Endothelial cell of umbilical vein (primary cell): Measurements from ENCODE around the gene EN2. TPM values are rescaled to one million over a fixed set of nuclear protein-coding genes. Genes with fewer than 3 reads are reported as not detected.

Source experiments
- BruUV-seq: library from RNA; stranded (reverse); fragments of 400-500 nt; replicated peaks from 2 replicates; lab custom pipeline; 2021; lab: Mats Ljungman, UMichigan
- CTCF ChIA-PET: fragments of 300-600, 350-600 bp; sonication (Branson Sonifier 250); formaldehyde crosslinking; loops from one replicate; lab custom pipeline; 2021; ENCODE audit warnings: antibody characterized with exemption, inconsistent platforms; lab: Charles Lee
- POLR2A ChIA-PET: fragments of 300-600, 350-600 bp; sonication (Branson Sonifier 250); formaldehyde crosslinking; loops from one replicate; lab custom pipeline; 2021; ENCODE audit warnings: antibody characterized with exemption, inconsistent platforms; lab: Charles Lee
- DNase-seq: peaks from one replicate; pipeline ENCODE4 v3.0.0-alpha.2; 2011; ENCODE audit warnings: low read depth, low spot score
- FAIRE-seq: peaks from 2 replicates; lab custom pipeline; 2011; peaks lifted over from hg19 to GRCh38; lab: Jason Lieb, UNC
- H2AFZ ChIP-seq: 2 replicates; pipeline ENCODE4 v1.6.0; 2012; ENCODE audit warnings: low read depth, low read length, control low read depth, inconsistent platforms
- H3K27ac ChIP-seq: 2 replicates; pipeline ENCODE4 v1.5.1; 2011; ENCODE audit warnings: low read depth, mild to moderate bottlenecking, control low read depth, low read length, moderate library complexity; ENCODE audit not compliant: insufficient read depth
- H3K27me3 ChIP-seq, 2 experiments: 2 replicates each; pipeline versions ENCODE4 v1.6.0 to v1.6.1; 2011; ENCODE audit warnings: low read length in 2 of 2, mixed read lengths in 1 of 2; ENCODE audit not compliant: control insufficient read depth in 2 of 2, insufficient read depth in 2 of 2
- H3K36me3 ChIP-seq, 2 experiments: 2 replicates in 1 of 2; 3 replicates in 1 of 2; pipeline ENCODE4 v1.5.1; 2011; ENCODE audit warnings: low read length in 2 of 2, mild to moderate bottlenecking in 1 of 2, moderate library complexity in 1 of 2; ENCODE audit not compliant: control insufficient read depth in 2 of 2, insufficient read depth in 2 of 2; ENCODE audit errors: extremely low read depth in 1 of 2
- H3K4me1 ChIP-seq: 3 replicates; pipeline ENCODE4 v1.5.1; 2011; ENCODE audit warnings: mild to moderate bottlenecking, low read length; ENCODE audit not compliant: control insufficient read depth, insufficient read depth; ENCODE audit errors: extremely low read depth
- H3K4me2 ChIP-seq: 2 replicates; pipeline ENCODE4 v1.6.1; 2011; ENCODE audit warnings: low read length, control low read depth, mixed read lengths; ENCODE audit not compliant: insufficient read depth
- H3K4me3 ChIP-seq, 3 experiments: fragments of 200-600 bp in 1 of 3; sonication (generic), shearing (Covaris generic) in 1 of 3; replicated peaks in 1 of 3; 2 replicates each; pipeline ENCODE4 v1.5.1; 2011 to 2016; ENCODE audit warnings: control low read depth in 3 of 3, low read length in 3 of 3, mild to moderate bottlenecking in 2 of 3, inconsistent platforms in 1 of 3, low read depth in 1 of 3, moderate library complexity in 1 of 3; ENCODE audit not compliant: insufficient read depth in 1 of 3
- H3K79me2 ChIP-seq: 2 replicates; pipeline ENCODE4 v1.6.0; 2012; ENCODE audit warnings: low read length, inconsistent platforms; ENCODE audit not compliant: control insufficient read depth, insufficient read depth
- H3K9ac ChIP-seq: replicated peaks from 2 replicates; pipeline ENCODE3; 2011; ENCODE audit warnings: low read length, control low read depth; ENCODE audit not compliant: insufficient read depth; ENCODE audit errors: extremely low read depth
- H3K9me1 ChIP-seq: replicated peaks from 3 replicates; pipeline ENCODE4 v1.6.0; 2011; ENCODE audit warnings: mild to moderate bottlenecking, low read length; ENCODE audit not compliant: control insufficient read depth, insufficient read depth; ENCODE audit errors: extremely low read depth
- H3K9me3 ChIP-seq: replicated peaks from 2 replicates; pipeline ENCODE4 v1.5.1; 2012; ENCODE audit warnings: low read length, inconsistent platforms; ENCODE audit not compliant: control insufficient read depth, insufficient read depth
- H4K20me1 ChIP-seq: replicated peaks from 2 replicates; pipeline ENCODE3; 2011; ENCODE audit warnings: mild to moderate bottlenecking, low read length; ENCODE audit not compliant: control insufficient read depth, insufficient read depth; ENCODE audit errors: extremely low read depth
- EZH2 ChIP-seq: IDR thresholded peaks from 2 replicates; pipeline ENCODE4 v1.6.1; 2012; ENCODE audit warnings: borderline replicate concordance, low read depth, mild to moderate bottlenecking, moderate library complexity, low read length, inconsistent platforms; ENCODE audit not compliant: severe bottlenecking
- GATA2 ChIP-seq: IDR thresholded peaks from 2 replicates; pipeline ENCODE4 v1.7.0; 2011; ENCODE audit warnings: low read depth, mild to moderate bottlenecking, moderate library complexity, mixed read lengths, low read length; ENCODE audit not compliant: insufficient read length, insufficient read depth
- JUN ChIP-seq: IDR thresholded peaks from 2 replicates; pipeline ENCODE4 v1.6.1; 2011; ENCODE audit warnings: borderline replicate concordance, low read depth; ENCODE audit not compliant: insufficient read length, insufficient read depth
- MYC ChIP-seq: IDR thresholded peaks from one replicate; pipeline ENCODE4 v1.6.1; 2011; ENCODE audit warnings: mild to moderate bottlenecking, low read depth, low read length
- POLR2A ChIP-seq: IDR thresholded peaks from 2 replicates; pipeline ENCODE4 v1.6.1; 2012; ENCODE audit warnings: low read depth, mild to moderate bottlenecking, control low read depth, low read length
- POLR2AphosphoS5 ChIP-seq: IDR thresholded peaks from 2 replicates; pipeline ENCODE4 v1.6.1; 2012; ENCODE audit warnings: low read depth, mild to moderate bottlenecking, control low read depth, low read length, moderate library complexity; ENCODE audit not compliant: insufficient read depth
- dilution Hi-C: fragments of 300-500 bp; cut with MboI; formaldehyde crosslinking; loops from one replicate; pipeline ENCODE4 v1.15.0; 2019; ENCODE audit warnings: low sequenced_read_pairs; ENCODE audit not compliant: extremely low pct_ligation_motif_present
- intact Hi-C: fragments of 100-400 bp; cut with micrococcal nuclease; formaldehyde crosslinking; loops from one replicate; pipeline ENCODE4 v1.10.0; 2022
- polyA plus RNA-seq, 4 experiments: library from polyadenylated mRNA; depleted of rRNA in 3 of 4; stranded (reverse) in 3 of 4; unstranded in 1 of 4; fragments of >200 nt; gene quantifications; 2 replicates each; pipeline versions ENCODE4 v1.2.1 to v1.2.3, GENCODE V29; 2011 to 2012; ENCODE audit warnings: missing spikeins in 1 of 4
- total RNA-seq: library from RNA; stranded (reverse); gene quantifications from 2 replicates; pipeline ENCODE4 v1.2.3, GENCODE V29; 2021
- TF ChIP-seq, protein P1 (sequence below), 2 donors: IDR thresholded peaks; 1 replicate in 1 of 2; 2 replicates in 1 of 2; pipeline ENCODE4 v1.5.1; 2011; ENCODE audit warnings: low read length in 2 of 2, mild to moderate bottlenecking in 2 of 2, moderate library complexity in 2 of 2, control low read depth in 1 of 2, inconsistent platforms in 1 of 2, low read depth in 1 of 2; ENCODE audit not compliant: insufficient read depth in 1 of 2; ENCODE audit errors: extremely low read depth in 1 of 2
- TF ChIP-seq, protein P2 (sequence below): IDR thresholded peaks from 2 replicates; pipeline ENCODE4 v1.6.1; 2011; ENCODE audit not compliant: insufficient read depth, insufficient read length

The EN2 gene
- total and polyA plus RNA-seq, 2 donors (not counting 3 experiments of a cell fraction or from before 2014, with no cell fraction given), result not detected

DNA sequence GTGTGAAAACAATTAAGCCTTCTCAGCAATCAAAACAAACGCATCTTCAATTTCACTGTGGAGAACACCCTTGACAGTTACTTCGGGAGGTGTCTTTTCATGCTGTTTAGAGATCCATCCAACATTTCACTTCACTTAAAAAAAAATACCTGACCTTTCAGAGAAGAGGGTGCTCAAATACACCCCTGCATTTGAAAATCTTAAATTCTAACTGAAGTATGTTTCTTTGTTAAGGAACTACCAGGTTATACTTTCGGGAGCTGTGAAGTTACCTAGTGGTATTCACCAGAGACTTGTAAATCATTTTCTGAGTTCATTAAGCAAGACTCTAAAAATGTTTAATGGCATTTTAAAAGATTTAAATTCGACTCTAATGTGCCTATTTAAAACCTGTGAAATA, 49.6 kb downstream of the EN2 start:
- FAIRE-seq (no peak), DNase-seq (no peak)
- intact Hi-C loops (no loop called here), dilution Hi-C loops (no loop called here)
- Histone ChIP-seq H3K4me3 (no peak overlapping the region), H4K20me1 (no peaks in the 10 kb centered on the region), H3K27ac (no peak overlapping the region), H3K9me3 (no peaks in the 10 kb centered on the region), H3K9me1 (no peaks in the 10 kb centered on the region), H3K4me1 (no peaks in the 10 kb centered on the region), H3K36me3 (no peaks in the 10 kb centered on the region), H3K9ac (no peak overlapping the region), H3K27me3 (peaks cover 52 to 91% of the 10 kb centered on the region in 2 experiments), H2AFZ (no peak overlapping the region), H3K4me2 (no peak overlapping the region), H3K79me2 (no peaks in the 10 kb centered on the region)
- ChIA-PET POLR2A (no interaction called here), CTCF (interaction anchor here (1.0 to 1.2 kb wide), 2 partner anchors 62 to 91 kb away, joined by 3 to 5 read pairs; no protein-coding TSS in a partner anchor)
- no TSS peak for BruUV-seq
- TF ChIP-seq, protein P1, sequence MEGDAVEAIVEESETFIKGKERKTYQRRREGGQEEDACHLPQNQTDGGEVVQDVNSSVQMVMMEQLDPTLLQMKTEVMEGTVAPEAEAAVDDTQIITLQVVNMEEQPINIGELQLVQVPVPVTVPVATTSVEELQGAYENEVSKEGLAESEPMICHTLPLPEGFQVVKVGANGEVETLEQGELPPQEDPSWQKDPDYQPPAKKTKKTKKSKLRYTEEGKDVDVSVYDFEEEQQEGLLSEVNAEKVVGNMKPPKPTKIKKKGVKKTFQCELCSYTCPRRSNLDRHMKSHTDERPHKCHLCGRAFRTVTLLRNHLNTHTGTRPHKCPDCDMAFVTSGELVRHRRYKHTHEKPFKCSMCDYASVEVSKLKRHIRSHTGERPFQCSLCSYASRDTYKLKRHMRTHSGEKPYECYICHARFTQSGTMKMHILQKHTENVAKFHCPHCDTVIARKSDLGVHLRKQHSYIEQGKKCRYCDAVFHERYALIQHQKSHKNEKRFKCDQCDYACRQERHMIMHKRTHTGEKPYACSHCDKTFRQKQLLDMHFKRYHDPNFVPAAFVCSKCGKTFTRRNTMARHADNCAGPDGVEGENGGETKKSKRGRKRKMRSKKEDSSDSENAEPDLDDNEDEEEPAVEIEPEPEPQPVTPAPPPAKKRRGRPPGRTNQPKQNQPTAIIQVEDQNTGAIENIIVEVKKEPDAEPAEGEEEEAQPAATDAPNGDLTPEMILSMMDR (IDR thresholded peaks at IDR 0.05; ENCODE audit: extremely low read depth in 1 of 2, insufficient read depth in 1 of 2, low read depth in 1 of 2, low read length in 2 of 2), result no peak
- no peak for TF ChIP-seq MYC
- TF ChIP-seq JUN, result no peak
- TF ChIP-seq EZH2, result no peak
- no peak for TF ChIP-seq POLR2A
- no peak for TF ChIP-seq POLR2AphosphoS5
- TF ChIP-seq, protein P2, sequence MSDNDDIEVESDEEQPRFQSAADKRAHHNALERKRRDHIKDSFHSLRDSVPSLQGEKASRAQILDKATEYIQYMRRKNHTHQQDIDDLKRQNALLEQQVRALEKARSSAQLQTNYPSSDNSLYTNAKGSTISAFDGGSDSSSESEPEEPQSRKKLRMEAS, result no peak
- no peak for TF ChIP-seq GATA2
